Mucosa of descending colon (tissue), 3 donors: ENCODE results near the gene ODF2. TPM values are rescaled to one million over a fixed set of nuclear protein-coding genes. Genes with fewer than 3 reads are reported as not detected.
"Not testable (repeated sequence)": the region's sequence is repeated elsewhere in the genome, so short reads cannot be mapped to it uniquely, and the experiment has no call there.

Source experiments
- ATAC-seq: fragments of 200-7000 bp; cut with Tn5 transposase; one replicate; pipeline ENCODE4 v1.9.1; 2020; ENCODE audit warnings: mild to moderate bottlenecking, moderate library complexity
- DNase-seq, 3 donors: peaks; one replicate each; pipeline ENCODE4 v3.0.0-alpha.2; 2020
- H3K36me3 ChIP-seq: fragments of 200-600 bp; one replicate; pipeline ENCODE4 v1.8.0; 2021; ENCODE audit warnings: low read depth, mild to moderate bottlenecking
- H3K4me1 ChIP-seq: fragments of 200-600 bp; one replicate; pipeline ENCODE4 v1.8.0; 2021; ENCODE audit warnings: low read depth, mild to moderate bottlenecking
- H3K4me3 ChIP-seq: fragments of 200-600 bp; one replicate; pipeline ENCODE4 v1.8.0; 2021; ENCODE audit warnings: mild to moderate bottlenecking
- H3K9me3 ChIP-seq: fragments of 200-600 bp; one replicate; pipeline ENCODE4 v1.8.0; 2021; ENCODE audit warnings: mild to moderate bottlenecking
- intact Hi-C, 2 donors: fragments of 100-400 bp; cut with DNase I in 1 of 2; cut with micrococcal nuclease in 1 of 2; formaldehyde crosslinking; loops; one replicate each; pipeline versions ENCODE4 v1.11.0 to v1.11.1; 2022; cut with DNase I, micrococcal nuclease
- total RNA-seq, 3 donors: library from RNA; stranded (reverse); fragmentation: NEBNext Ultra II Directional in 2 of 3; extraction: Animal tissue kit (Norgen Biotek cat#: 25700) in 2 of 3; gene quantifications; one replicate each; pipeline versions ENCODE4 v1.2.1 to v1.2.4, GENCODE V29; 2021 to 2023
- TF ChIP-seq, protein P1 (sequence below): fragments of 200-600 bp; IDR thresholded peaks from one replicate; pipeline ENCODE4 v1.8.0; 2022; ENCODE audit warnings: antibody characterized with exemption, mild to moderate bottlenecking
- donor health status: DM: no; HTN: no; CAD: no; lungs with moderate emphysema.
- donor health status: DM: no; HTN: no; CAD: no.
- donor health status: DM: no; HTN: yes; CAD: no.

ODF2 gene
- total RNA-seq, 3 donors from 2014 or later, result 17.1 to 26.1 (median 19.4) TPM

DNA sequence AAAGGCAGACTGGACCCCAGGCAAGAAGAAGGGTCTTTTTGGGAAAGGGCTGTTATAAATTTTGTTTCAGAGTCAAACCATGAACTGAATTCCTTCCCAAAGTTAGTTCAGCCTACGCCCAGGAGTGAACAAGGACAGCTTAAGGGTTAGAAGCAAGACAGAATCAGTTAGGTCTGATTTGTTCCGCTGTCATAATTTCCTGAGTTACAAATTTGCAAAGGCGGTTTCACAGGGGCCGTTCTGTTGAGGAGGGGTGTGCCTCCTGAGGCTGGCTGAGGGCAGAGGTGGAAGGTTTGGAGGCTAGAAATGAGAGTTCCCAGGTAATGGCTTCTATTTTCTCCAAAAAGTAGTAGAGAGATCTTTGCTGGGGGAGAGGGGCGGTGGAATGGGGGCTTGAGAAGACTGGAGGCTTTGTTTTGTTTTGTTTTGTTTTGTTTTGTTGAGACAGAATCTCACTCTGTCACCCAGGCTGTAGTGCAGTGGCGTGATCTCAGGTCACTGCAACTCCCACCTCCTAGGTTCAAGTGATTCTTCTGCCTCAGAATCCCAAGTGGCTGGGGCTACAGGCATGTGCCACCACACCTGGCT, 39.3 kb upstream of the ODF2 start:
- no peak for ATAC-seq
- no peaks in the 10 kb centered on the region for H3K36me3 ChIP-seq
- no peak for DNase-seq
- no peaks in the 10 kb centered on the region for H3K9me3 ChIP-seq
- intact Hi-C loops, result no loop called here
- TF ChIP-seq, protein P1, sequence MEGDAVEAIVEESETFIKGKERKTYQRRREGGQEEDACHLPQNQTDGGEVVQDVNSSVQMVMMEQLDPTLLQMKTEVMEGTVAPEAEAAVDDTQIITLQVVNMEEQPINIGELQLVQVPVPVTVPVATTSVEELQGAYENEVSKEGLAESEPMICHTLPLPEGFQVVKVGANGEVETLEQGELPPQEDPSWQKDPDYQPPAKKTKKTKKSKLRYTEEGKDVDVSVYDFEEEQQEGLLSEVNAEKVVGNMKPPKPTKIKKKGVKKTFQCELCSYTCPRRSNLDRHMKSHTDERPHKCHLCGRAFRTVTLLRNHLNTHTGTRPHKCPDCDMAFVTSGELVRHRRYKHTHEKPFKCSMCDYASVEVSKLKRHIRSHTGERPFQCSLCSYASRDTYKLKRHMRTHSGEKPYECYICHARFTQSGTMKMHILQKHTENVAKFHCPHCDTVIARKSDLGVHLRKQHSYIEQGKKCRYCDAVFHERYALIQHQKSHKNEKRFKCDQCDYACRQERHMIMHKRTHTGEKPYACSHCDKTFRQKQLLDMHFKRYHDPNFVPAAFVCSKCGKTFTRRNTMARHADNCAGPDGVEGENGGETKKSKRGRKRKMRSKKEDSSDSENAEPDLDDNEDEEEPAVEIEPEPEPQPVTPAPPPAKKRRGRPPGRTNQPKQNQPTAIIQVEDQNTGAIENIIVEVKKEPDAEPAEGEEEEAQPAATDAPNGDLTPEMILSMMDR, result no peak
- H3K4me3 ChIP-seq, result no peak overlapping the region
- peaks cover 20% of the 10 kb centered on the region for H3K4me1 ChIP-seq

DNA sequence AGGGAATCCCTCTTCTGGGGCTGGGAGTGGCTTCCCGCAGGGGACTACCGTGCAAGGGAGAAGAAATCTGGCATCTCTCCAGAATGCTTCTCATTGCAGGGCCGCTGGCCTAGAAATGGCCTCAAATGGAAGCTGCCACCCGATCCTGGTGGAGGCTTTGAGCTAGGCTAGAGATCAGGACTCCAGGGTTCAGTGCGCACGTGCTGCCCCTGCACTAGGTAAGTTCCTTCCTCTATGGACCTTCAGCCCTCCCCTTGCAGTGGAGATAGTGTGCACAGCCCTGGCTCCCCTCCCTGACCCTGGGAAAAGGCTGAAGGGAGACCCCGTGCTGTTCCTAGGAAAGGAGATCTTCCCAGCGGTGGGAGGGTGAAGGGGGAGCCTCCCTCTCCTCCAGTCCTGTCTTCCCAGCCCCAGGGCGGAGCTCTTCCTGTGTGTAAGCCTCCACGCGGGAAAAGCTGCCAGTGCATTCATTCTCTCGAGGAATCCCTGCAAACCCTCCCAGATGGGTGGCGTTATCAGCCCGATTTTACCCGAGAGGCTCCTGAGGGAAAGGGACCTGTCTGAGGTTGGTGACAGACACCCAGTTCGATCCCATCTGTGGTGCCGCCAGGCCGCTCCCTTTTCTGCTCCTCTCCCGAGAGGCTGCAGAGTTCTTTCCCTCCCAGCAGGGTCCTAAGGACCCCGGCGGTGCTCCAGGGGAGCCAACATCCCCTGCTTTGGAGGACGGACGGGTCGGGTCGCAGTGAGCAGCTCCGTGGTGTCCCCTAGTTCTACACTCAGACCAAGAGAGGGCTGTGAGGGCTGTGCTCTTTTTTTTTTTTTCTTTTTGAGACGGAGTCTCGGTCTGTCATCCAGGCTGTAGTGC, 36.5 kb upstream of the ODF2 start:
- ATAC-seq, result no peak
- H3K4me3 ChIP-seq, result no peak overlapping the region
- TF ChIP-seq, protein P1, result no peak
- DNase-seq, result no peak
- no peaks in the 10 kb centered on the region for H3K9me3 ChIP-seq
- peaks cover 20% of the 10 kb centered on the region for H3K4me1 ChIP-seq
- no peaks in the 10 kb centered on the region for H3K36me3 ChIP-seq
- intact Hi-C loops, result no loop called here

DNA sequence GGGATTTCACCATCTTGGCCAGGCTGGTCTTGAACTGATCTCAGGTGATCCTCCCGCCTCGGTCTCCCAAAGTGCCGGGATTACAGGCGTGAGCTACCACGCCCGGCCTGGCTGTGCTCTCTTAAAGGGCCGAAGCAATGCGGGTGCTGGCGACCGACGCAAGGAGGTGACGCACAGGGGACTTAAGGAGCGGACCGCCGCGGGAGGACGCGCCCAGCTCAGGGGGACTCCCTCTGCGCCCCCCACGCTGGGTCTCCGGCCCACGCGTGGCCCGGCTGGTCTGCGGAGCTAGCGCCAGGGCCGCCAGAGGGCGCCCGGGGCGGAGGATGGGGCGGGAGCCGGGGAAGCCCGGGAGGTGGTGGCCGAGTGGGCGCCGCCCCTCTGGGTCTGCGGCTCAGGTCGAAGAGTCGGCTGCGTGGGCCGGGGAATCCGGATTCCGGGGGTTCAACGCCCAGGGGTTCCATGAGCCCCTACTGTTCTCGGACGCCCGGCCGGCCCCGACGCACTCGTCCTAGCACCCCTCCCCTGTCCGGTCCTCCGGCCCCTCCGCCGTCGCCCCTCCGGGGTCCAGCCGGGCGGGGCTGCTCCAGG, 35.7 kb upstream of the ODF2 start:
- intact Hi-C loops, result no loop called here
- Histone ChIP-seq H3K4me1 (peaks cover 20% of the 10 kb centered on the region), H3K9me3 (no peaks in the 10 kb centered on the region), H3K4me3 (peak overlapping the region; percentile 30), H3K36me3 (no peaks in the 10 kb centered on the region)
- ATAC-seq (peak; percentile 88), DNase-seq (peak; percentile 69 to 79 (median 76))
- TF ChIP-seq, protein P1, result peak; percentile 50

DNA sequence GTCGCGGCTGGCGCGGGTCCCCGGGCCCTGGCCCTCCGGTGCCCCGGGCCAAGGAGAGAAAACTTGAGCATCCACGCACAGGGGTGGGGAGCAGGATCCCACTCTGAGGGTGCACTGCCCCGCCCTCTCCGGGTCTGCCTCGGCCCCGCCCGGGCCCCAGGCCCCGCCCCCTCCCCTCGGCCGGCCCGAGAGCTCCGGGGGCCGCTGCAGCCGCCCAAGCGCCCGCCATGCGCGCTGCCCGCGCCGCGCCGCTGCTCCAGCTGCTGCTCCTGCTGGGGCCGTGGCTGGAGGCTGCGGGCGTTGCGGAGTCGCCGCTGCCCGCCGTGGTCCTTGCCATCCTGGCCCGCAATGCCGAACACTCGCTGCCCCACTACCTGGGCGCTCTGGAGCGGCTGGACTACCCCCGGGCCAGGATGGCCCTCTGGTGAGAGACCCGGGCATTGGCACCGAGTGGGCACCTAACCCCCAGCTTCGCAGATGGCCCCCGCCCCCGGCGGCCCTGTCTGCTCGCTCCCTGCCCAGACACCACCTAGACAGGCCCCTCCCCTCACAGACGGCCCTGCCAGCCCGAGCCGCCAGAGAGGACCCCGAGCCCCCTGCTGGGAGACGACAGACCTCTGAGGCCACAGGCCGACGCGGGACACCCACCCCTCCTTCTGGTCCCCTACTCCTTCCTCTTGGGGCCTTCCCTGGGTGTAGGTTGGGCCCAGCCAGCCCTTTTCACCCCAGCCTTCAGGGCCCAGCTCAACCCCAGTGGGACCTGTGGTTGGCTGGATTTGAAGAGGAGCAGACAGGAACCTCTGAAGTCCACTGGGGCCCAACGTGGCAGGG, 34.9 kb upstream of the ODF2 start, which contains the start of gene CERCAM:
TSS of gene CERCAM (plus strand) at position 207 of the 831 bp plus-strand sequence. CDS start at position 228, 21 bp downstream.
- DNase-seq (peak; percentile 61 to 66 (median 64)), ATAC-seq (peak; percentile 81)
- H3K9me3 ChIP-seq, result no peaks in the 10 kb centered on the region
- peak within 1 kb of the TSS; percentile 30 for H3K4me3 ChIP-seq
- intact Hi-C loops, result no loop called here
- TF ChIP-seq, protein P1, result no peak
- H3K4me1 ChIP-seq, result peaks cover 17% of the 10 kb centered on the region
- no peaks in the 10 kb centered on the region for H3K36me3 ChIP-seq

DNA sequence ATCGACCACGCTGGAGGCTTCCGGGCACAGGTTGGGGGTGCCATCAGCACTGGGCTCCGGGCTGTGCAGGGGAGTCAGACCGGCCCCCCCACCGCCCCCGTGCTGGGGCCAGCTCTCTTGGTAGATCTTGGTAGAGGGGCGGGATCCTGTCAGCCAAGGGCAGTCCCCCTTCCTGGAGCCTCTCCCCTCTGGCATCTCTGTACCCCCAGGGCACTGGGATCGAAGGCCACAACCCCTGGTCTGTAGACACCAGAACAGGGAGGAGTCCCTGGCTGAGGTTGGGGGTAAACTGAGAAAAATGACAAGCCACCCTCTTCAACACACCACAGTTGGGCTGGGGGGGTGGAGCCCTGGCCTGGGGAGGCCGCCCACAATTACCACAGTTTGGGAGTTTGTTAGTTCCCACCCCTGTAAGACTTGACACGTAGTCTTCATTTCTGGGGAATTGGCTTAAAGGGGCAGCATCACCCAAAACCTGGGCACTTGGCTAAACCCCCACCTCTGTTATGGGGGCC, 34.3 kb upstream of the ODF2 start:
- ATAC-seq (no peak), DNase-seq (peak in 1 of 3 donors; percentile 54)
- H3K4me1 ChIP-seq, result peaks cover 17% of the 10 kb centered on the region
- H3K36me3 ChIP-seq, result no peaks in the 10 kb centered on the region
- H3K4me3 ChIP-seq, result no peak overlapping the region
- TF ChIP-seq, protein P1, result no peak
- no peaks in the 10 kb centered on the region for H3K9me3 ChIP-seq
- intact Hi-C loops, result no loop called here

DNA sequence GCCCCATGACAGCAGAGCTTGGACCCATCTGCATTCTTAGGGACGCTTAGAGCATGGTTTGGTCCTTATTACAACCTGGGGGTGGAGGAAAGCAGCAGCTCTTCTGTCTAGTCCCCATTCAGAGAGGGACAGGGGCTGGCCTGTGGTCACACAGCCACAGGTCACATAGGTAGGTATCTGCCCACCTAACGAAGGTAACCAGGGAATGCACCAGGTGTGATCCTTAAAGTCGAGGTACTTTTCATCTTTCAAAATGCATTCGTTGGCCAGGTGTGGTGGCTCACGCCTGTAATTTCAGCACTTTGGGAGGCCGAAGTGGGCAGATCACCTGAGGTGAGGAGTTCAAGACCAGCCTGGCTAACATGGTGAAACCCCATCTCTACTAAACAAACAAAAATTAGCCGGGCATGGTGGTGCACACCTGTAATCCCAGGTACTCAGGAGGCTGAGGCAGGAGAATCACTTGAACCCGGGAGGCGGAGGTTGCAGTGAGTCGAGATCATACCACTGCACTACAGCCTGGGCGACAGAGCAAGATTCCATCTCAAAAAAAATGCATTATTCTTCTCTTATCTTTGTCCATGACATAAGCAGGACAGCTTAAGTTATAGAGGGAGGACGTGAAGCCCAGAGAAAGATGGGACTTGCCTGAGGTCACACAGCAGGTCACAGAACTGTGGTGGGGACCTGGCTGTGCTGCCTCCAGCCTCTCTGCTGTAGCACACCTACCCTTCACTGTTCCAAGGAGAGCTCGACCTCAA, 33.6 kb upstream of the ODF2 start:
- H3K4me3 ChIP-seq, intact Hi-C loops, H3K9me3 ChIP-seq, H3K36me3 ChIP-seq, DNase-seq, ATAC-seq: not testable (repeated sequence)
- peaks cover 17% of the 10 kb centered on the region for H3K4me1 ChIP-seq
